Epithelial cell of proximal tubule (primary cell): ENCODE data around the gene PTK7. TPM values are rescaled to one million over a fixed set of nuclear protein-coding genes. Genes with fewer than 3 reads are reported as not detected.

ENCODE experiments used
- DNase-seq: peaks from one replicate; pipeline ENCODE4 v3.0.0-alpha.2; 2011; ENCODE audit warnings: low read depth
- H3K4me3 ChIP-seq: 2 replicates; pipeline ENCODE4 v1.5.1; 2011; ENCODE audit warnings: low read depth, mild to moderate bottlenecking, low read length
- total RNA-seq: library from RNA; depleted of rRNA; stranded (reverse); fragments of >200 nt; gene quantifications from 2 replicates; pipeline ENCODE4 v1.2.3, GENCODE V29; 2015
- TF ChIP-seq, protein P1 (sequence below): conservative IDR thresholded peaks from 2 replicates; pipeline ENCODE4 v1.5.1; 2012; ENCODE audit warnings: low read depth, mild to moderate bottlenecking, low read length

Gene PTK7
- total RNA-seq, 1 donor from 2014 or later: 91.2 TPM

DNA sequence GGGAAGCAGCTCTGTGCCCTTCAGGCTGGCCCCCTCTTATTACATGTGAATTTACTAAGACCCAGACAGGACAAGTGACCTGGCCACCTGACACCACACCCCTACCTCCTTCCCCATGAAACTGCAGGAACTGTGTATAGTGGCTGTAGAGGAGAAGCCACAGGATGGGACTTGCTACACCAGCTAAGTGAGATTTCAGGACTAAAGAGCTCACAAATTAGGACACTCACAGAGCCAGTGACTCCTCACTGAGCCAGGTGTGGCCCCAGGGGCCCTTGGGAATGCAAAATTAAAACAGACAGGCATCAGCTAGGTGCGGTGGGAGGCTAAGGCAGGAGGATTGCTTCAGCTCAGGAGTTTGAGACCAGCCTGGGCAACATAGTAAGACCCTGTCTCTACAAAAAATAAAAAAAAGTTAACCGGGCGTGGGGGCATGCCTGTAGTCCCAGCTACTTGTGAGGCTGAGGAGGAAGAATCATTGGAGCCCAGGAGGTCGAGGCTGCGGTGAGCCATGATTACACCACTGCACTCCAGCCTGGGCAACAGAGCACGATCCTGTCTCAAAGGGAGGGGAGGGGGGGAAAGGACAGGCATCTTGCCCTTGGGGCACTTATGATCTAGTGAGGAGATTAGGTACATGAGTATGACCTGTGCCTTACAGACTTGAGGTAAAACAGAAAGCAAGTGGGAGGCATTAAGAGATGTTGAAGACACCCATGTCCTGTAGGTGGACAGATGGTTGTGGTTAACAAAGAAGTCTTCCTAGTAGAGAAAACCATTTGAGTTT is 71.8 kb downstream of the PTK7 start:
- no peak overlapping the region for H3K4me3 ChIP-seq
- TF ChIP-seq, protein P1, sequence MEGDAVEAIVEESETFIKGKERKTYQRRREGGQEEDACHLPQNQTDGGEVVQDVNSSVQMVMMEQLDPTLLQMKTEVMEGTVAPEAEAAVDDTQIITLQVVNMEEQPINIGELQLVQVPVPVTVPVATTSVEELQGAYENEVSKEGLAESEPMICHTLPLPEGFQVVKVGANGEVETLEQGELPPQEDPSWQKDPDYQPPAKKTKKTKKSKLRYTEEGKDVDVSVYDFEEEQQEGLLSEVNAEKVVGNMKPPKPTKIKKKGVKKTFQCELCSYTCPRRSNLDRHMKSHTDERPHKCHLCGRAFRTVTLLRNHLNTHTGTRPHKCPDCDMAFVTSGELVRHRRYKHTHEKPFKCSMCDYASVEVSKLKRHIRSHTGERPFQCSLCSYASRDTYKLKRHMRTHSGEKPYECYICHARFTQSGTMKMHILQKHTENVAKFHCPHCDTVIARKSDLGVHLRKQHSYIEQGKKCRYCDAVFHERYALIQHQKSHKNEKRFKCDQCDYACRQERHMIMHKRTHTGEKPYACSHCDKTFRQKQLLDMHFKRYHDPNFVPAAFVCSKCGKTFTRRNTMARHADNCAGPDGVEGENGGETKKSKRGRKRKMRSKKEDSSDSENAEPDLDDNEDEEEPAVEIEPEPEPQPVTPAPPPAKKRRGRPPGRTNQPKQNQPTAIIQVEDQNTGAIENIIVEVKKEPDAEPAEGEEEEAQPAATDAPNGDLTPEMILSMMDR: no peak
- no peak for DNase-seq

DNA sequence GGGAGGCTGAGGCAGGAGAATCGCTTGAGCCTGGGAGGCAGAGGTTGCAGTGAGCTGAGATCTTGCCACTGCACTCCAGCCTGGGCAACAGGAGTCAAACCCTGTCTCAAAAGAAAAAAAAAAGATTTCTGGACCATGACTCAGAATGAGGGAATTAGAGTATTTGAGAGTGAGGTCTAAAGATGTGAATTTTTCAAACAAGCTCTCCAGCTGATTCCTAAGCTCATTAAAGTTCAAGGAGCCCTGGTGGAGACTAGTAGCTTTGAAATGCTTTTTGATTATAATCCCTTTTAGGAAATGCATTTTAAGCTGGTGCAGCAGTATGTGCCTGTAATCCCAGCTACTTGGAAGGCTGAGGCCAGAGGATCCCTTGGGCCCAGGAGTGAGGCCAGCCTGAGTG is 73.2 kb downstream of the PTK7 start:
- no peak for DNase-seq
- TF ChIP-seq, protein P1: no peak
- no peak overlapping the region for H3K4me3 ChIP-seq

- TF ChIP-seq, protein P1: no peak
- no peak for DNase-seq
- no peak overlapping the region for H3K4me3 ChIP-seq
Measured at GRCh38 chr6:43150051-43150751, 74.1 kb downstream of the PTK7 start.

- DNase-seq: no peak
- H3K4me3 ChIP-seq: no peak overlapping the region
- TF ChIP-seq, protein P1: no peak
Measured at GRCh38 chr6:43159599-43159998, 83.5 kb downstream of the PTK7 start.

DNA sequence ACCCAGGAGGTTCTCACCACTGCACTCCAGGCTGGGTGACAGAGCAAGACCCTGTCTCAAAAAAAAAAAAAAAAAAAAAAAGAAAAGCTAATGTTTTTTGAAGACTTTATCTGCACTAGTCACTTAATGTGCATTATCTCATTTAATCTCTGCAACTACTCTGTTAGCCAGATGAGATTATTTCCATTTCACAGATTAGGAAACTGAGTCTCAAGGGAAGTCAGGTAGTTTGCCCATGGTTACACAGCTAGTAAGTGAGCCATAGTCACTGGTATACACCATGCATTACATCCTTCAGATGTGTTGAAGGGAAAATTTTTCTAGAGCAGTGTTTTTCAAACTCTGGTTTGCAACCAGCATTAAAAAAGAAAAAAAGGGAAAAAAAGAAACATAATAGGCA is 87.8 kb downstream of the PTK7 start:
- no peak overlapping the region for H3K4me3 ChIP-seq
- TF ChIP-seq, protein P1: no peak
- DNase-seq: no peak

DNA sequence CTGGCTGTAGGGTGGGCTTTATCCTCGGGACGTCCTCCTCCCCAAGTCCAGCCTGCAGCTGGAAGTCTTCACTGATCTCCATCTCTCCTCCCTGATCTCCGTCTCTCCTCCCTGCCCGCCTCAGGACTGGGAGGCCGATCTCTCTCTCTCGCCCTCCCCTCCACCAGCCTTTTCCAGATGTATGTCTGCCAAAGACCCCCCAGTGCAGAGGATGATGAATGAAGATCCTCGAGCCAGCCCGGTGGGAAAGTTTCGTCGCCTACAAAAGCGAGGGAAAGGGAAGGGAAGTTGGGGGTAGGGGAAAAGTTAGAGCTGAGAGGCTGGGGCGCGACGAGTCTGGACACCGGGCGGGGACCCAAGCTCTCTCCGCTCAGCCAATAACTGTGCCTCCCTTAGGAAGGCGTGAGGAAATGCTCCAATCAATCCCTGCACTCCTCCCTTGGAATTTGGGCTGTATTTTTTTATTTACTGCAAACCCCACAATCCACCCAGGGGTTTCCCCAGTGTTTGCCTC is 94.4 kb downstream of the PTK7 start:
- DNase-seq: no peak
- TF ChIP-seq, protein P1: no peak
- peak overlapping the region; percentile 73 for H3K4me3 ChIP-seq
